Measurements from ENCODE around the gene NRSN2.
A peak's percentile ranks its signal among the peaks of the same experiment; 100 is the strongest.
"Not testable (repeated sequence)": the region's sequence is repeated elsewhere in the genome, so short reads cannot be mapped to it uniquely, and the experiment has no call there.

NRSN2 gene

DNA sequence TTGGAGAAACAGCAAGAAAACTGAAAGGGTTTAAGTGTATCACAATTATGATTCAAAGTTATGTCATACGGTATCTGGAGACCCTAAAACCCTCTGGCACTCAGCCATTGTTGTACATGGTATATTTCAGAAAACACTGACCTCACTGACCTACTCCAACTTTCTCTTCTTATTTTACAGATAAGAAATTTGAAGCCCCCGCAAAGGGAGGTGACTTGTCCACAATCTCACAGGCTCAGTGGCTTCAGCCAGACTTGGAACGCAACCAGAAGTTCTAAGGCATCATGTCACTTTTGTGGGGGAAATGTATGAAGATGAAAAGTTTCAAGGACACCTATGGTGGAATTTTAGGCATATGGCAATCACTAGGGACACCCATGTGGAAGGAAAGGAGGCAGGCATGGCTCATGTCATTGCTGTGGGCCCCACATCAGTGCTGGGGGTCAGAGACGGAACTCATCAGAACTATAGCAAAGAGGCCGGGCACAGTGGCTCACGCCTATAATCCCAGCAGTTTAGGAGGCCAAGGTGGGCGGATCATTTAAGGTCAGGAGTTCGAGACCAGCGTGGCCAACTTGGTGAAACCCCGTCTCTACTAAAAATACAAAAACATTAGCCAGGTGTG lies 28.5 kb downstream of the NRSN2 start:
- DNase-seq (ENCODE audit: low read depth) = no peak

DNA sequence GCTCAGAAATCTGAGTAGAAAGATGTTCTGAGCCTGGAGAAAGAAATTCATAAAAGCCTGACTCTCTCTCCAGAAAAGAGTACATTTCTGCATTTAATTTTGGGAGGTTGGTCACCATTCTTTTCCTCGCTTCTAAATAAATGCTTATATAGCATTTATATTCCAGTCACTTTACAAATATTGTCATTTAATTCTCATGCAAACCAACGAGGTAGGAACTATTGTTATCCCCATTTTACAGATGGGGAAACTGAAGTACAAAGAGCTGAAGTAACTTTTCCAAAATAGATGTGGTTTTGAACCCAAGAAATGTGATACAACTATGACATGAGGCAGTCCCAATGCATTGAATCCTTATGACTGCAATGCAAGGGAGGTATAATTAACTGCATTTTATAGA lies 29.2 kb downstream of the NRSN2 start:
- DNase-seq (ENCODE audit: low read depth) = no peak

DNA sequence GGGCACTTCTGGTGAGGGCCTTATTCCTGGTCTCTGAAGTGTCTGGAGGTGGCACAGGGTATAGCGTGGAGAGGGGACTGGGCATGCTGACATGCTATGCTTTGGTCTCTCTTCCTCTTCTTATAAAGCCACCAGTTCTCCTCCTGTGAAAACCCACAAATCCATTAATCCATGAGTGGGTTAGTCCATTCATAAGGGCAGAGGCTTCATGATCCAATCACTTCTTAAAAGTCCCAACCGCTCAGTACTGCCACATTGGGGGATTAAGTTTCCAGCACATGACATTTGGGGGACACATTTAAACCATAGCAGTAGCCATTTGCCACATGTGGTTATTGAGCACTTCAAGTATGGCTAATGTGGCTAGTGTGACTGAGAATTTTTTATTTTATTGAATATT lies 29.8 kb downstream of the NRSN2 start:
- DNase-seq (ENCODE audit: low read depth) = no peak

DNA sequence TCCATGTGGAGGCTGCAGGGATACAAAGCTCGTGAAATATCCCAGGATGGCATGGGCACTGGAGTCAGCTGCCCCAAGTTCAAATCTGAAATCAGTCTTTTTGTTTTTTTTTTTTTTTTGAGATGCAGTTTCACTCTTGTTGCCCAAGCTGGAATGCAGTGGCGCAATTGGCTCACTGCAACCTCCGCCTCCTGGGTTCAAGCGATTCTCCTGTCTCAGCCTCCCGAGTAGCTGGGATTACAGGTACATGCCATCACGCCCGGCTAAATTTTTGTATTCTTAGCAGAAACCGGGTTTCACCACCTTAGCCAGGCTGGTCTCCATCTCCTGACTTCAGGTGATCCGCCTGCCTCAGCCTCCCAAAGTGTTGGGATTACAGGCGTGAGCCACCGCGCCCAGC lies 30.7 kb downstream of the NRSN2 start:
- DNase-seq (ENCODE audit: low read depth) = not testable (repeated sequence)

DNA sequence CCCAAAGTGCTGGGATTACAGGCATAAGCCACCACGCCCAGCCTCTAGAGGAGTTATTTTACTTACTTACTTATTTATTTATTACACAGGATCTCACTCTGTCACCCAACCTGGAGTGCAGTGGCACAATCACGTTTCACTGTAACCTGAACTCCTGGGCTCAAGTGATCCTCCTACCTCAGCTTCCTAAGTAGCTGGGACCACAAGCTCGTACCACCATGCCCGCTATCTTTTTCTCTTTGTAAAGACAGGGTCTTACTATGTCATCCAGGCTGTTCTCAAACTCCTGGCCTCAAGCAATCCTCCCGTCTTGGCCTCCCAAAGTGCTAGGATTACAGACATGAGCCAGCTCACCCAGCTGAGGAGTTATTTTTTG lies 32.0 kb downstream of the NRSN2 start:
- DNase-seq (ENCODE audit: low read depth) = no peak

DNA sequence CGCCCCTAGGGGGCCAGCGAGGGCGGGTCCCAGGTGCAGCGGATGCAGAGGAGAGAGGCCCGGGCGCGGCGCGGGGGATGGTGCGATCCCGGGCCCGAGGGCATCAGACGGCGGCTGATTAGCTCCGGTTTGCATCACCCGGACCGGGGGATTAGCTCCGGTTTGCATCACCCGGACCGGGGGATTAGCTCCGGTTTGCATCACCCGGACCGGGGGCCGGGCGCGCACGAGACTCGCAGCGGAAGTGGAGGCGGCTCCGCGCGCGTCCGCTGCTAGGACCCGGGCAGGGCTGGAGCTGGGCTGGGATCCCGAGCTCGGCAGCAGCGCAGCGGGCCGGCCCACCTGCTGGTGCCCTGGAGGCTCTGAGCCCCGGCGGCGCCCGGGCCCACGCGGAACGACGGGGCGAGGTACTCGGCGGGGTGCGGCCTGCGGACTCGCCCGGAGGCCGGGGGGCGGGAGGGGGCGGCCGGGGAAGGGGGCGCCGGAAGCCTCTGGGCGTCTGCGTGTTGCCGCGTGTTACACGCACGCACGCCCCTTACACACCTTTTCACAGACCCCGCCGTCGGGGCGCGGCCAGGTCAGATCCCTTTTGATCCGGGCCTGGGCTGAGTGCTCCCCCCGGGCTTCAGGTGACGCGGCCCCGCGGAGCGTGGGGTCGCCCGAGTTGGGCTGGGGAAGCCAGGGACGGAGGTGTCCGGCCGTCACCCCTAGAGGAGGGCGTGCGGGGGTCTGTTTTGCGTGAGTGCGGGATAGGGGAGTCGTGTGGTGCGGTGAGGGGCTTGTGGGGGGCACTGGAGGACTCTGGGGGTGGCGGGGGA lies 34.1 kb downstream of the NRSN2 start:
- DNase-seq (ENCODE audit: low read depth) = peak; percentile 36

DNA sequence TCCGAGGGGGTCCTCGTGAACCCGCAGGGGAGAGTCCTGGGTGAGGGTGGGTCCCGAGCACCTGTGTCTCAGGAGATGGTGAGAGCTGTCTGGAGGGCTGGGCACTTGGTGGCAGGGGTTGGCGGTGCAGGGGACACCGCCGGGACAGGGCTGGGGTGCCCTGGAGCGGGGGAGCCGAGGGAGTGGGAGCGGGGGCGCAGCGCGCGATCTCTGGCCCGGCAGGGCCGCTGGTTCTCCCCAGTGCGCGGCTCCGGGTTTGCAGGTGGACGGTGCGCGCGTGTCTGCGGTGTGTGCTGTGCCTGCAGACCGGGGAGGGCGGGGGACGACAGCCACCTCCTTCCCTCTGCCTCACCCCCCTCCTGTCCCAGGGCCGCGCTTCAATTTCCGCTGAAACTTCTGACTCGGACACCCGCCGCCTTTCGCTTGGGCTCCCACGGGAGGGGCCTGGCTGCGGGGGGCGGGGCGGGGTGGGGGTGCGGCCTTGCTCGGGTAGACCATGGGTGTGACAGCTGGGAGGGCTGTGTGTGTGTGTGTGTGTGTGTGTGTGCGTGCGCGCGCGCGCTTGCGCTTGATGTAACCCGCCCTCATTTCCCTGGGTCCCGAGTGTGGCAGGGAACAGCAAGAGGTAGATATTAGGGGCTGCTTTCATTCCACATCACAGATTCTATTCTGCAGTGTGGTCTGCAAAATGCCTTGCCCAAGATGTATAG lies 34.8 kb downstream of the NRSN2 start:
- DNase-seq (ENCODE audit: low read depth) = peak; percentile 53

DNA sequence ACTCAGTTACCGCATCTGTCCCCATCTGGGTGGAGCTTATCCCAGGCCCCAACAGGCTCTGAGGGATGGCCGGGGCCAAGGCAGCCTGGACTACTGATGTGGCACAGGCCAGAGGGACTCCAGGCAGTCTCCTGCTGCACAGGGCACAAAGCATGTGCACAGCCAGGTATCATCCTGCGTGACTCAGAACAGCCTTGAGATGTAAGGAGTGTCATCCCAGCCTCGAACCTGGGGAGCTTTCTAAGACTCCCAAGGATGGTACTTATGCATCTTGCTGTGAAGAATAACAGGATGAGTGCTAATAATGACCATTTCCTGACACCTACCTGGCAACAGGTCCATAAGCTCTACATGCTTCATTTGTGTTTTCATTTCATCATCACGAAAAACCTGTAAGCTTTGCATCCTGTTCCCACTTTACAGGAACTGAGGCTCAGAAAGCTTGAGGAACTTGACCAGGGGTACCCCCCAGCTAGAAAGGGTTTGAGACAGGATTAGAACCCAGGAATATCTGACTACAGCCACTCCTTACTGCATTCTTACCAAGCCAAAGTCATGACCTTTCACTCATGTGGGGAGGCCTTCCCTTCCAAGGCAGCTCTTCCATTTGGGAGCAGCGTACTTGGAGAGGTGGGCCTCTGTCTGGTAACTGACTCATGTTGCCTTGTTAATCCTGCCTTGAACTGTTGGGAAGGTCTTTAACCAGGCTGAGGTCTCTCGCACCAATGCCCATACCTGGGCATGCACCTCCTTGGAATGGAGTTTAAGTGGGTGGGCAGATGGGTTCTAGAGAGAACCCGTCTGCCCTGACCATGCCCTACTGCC lies 35.6 kb downstream of the NRSN2 start:
- DNase-seq (ENCODE audit: low read depth) = no peak

DNA sequence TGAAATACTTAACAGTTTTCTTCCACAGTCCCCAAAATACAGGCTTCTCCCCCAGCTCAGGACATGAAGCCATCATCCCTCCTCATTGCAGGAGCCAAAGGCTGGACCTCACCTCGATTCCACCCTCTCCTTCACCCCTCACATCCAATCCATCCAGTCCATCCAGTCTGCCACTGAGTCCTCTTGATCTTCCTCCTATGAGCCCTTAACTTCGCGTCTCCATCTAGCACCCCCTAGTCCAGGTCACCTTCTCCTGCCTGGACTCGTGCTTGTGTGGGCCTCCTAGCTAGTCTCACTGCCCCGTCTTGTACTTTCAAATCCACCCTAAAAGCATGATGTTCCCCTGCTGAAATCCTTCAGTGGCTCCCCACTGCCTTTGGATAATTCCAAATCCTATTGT lies 37.0 kb downstream of the NRSN2 start:
- no peak for DNase-seq (ENCODE audit: low read depth)

DNA sequence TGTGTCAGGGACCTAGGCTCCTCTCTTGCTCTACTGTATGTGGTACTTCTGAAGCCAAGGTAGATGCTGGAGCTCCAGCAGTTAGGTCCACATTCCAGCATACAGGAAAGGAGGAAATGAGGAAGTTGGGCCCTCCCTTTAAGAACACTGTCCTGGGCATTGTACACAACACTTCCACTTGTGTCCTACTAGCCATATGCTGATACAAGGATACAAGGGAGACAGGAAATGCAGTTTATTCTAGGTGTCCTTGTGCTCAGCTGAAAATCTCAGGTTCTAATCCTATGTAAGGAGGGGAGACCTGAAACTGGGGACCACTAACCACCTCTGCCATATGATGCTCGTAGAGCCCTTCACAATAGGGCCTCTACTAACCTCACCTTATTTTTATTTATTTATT lies 37.8 kb downstream of the NRSN2 start:
- DNase-seq (ENCODE audit: low read depth) = no peak

DNA sequence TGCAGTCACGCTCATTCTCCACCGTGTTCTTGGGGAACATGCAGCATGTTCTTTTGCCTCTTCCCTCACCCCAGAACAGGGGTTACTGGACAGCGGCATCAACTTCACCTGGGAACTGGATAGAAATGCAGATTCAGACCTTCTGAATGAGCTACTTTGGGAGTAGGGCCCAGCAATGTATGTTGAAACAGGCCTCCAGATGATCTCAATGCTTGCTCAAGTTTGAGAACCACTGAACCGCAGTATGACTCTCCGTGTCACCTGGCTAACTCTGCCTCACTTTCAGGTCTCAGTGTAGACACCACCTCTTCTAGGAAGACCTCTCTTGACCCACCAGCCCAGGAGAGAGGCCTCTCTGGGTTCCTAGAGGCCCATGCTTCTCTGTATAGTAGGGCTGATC lies 38.5 kb downstream of the NRSN2 start:
- no peak for DNase-seq (ENCODE audit: low read depth)

DNA sequence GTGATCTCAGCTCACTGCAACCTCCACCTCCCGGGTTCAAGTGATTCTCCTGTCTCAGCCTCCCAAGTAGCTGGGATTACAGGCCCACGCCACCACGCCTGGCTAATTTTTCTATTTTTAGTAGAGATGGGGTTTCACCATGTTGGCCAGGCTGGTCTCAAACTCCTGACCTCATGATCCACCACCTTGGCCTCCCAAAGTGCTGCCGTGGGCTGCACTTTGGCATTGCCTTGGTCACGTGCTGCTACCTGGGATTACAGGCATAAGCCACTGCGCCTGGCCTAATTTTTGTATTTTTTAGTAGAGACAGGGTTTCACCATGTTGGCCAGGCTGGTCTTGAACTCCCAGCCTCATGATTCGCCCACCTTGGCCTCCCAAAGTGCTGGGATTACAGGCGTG lies 39.7 kb downstream of the NRSN2 start:
- not testable (repeated sequence) for DNase-seq (ENCODE audit: low read depth)

DNA sequence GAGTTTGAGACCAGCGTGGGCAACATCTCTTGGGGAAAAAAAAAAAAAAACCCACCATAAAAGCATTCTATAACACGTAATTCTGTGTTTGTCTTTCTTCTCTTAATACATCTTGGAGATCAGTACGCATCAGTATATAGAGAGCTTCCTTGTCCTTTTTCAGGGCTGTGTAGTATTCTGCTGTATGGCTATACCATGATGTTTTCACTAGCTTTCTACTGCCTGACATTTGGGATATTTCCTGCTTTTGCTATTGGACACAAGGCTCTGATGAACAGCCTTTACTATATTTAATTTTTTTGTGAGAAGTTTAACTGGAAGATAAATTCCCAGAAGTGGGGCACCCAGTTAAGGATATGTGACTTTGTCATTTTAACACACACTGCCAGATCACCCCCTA lies 40.6 kb downstream of the NRSN2 start:
- no peak for DNase-seq (ENCODE audit: low read depth)

DNA sequence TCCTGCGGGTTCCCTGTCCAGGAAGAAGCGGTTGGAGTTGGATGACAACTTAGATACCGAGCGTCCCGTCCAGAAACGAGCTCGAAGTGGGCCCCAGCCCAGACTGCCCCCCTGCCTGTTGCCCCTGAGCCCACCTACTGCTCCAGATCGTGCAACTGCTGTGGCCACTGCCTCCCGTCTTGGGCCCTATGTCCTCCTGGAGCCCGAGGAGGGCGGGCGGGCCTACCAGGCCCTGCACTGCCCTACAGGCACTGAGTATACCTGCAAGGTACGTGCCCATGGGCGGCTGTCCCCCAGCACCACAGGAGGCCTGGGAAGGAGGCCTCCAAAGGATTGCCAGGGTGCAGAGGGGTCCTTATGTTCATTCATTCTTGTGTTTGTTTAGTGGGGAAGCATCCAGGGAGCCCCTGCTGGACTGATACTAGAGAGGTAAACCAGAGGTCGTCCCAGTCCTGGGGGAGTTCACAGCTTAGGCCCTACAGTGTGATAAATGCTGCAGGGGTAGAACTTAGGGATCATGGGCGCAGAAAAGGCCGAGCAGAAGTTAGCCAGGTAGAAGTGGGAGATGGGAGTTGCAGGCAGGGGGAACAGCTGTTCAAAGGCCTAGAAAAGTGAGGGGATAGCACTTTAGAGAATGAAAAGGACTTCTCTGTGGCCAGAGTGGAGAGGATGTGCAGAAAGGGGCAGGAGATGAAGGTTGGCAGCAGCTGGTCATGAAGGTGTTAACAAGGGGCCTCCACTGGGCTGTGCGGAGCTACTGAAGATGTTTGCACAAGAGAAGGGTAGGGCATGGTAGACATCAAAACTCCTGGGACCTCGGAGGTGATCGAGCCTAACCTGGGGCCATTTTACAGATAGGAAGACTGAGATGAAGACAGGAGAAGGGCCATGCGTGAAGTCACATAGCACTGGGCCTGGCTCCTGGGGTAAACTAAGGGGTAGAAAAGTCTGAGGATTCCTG lies 41.4 kb downstream of the NRSN2 start:
- DNase-seq (ENCODE audit: low read depth) = no peak

DNA sequence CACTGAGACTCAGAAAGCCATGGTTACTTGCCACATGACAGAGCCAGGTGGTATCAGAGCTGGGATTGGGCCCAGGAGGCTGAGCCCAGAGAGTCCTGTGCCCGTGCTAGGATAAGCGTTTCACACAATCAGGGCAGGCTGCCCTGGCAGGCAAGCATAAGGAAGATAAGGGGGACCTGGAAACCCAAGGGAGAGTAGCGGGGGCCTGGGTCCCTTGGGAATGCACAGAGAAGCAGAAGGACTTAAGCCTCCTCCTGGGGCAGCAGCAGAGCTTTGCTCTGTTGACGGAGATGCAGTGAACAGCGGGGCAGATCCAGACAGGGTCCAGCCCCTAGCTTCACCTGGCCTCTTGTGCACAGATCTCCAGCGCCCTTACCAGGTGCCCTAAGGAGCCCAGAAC lies 42.3 kb downstream of the NRSN2 start:
- no peak for DNase-seq (ENCODE audit: low read depth)

DNA sequence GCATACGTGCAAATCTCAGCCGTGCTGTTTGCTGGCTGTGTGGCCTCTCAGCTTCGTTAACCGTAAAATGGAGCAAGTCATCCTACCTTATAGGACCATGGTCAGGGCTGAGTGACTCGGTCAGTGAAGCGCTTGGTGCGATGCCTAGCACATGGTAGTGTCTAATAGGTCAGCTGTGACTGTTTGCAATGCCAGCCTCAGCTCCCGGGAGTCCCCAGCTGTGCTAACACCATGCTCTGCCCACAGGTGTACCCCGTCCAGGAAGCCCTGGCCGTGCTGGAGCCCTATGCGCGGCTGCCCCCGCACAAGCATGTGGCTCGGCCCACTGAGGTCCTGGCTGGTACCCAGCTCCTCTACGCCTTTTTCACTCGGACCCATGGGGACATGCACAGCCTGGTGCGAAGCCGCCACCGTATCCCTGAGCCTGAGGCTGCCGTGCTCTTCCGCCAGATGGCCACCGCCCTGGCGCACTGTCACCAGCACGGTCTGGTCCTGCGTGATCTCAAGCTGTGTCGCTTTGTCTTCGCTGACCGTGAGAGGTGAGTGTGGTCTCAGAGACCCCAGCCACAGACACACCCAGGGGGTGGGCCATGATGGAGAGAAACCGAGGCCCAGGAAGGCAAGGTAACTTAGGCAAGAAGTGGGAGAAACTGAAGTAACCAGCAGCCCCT lies 44.3 kb downstream of the NRSN2 start:
- no peak for DNase-seq (ENCODE audit: low read depth)

DNA sequence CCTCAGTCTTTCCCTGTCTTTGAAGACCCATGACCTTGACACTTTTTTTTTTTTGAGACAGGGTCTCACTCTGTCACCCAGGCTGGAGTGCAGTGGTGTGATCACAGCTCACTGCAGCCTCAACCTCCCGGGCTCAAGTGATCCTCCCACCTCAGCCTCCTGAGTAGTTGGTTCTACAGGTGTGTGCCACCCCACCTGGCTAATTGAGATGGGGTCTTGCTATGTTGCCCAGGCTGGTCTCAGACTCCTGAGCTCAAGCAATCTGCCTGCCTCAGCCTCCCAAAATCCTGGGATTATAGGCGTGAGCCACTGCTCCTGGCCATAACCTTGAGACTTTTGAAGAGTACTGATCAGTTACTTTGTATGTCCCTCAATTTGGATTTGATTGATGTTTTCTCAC lies 46.4 kb downstream of the NRSN2 start:
- not testable (repeated sequence) for DNase-seq (ENCODE audit: low read depth)

DNA sequence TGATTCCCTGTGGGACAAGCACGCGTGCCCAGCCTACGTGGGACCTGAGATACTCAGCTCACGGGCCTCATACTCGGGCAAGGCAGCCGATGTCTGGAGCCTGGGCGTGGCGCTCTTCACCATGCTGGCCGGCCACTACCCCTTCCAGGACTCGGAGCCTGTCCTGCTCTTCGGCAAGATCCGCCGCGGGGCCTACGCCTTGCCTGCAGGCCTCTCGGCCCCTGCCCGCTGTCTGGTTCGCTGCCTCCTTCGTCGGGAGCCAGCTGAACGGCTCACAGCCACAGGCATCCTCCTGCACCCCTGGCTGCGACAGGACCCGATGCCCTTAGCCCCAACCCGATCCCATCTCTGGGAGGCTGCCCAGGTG lies 49.3 kb downstream of the NRSN2 start:
- no peak for DNase-seq (ENCODE audit: low read depth)

DNA sequence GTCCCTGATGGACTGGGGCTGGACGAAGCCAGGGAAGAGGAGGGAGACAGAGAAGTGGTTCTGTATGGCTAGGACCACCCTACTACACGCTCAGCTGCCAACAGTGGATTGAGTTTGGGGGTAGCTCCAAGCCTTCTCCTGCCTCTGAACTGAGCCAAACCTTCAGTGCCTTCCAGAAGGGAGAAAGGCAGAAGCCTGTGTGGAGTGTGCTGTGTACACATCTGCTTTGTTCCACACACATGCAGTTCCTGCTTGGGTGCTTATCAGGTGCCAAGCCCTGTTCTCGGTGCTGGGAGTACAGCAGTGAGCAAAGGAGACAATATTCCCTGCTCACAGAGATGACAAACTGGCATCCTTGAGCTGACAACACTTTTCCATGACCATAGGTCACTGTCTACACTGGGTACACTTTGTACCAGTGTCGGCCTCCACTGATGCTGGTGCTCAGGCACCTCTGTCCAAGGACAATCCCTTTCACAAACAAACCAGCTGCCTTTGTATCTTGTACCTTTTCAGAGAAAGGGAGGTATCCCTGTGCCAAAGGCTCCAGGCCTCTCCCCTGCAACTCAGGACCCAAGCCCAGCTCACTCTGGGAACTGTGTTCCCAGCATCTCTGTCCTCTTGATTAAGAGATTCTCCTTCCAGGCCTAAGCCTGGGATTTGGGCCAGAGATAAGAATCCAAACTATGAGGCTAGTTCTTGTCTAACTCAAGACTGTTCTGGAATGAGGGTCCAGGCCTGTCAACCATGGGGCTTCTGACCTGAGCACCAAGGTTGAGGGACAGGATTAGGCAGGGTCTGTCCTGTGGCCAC lies 49.9 kb downstream of the NRSN2 start:
- DNase-seq (ENCODE audit: low read depth) = no peak
